HCT116 (cell line): ENCODE results near the gene ANGPT4.

ENCODE experiments used
- EZH2 ChIP-seq: fragments of 200-600 bp; sonication (generic); IDR thresholded peaks from 2 replicates; pipeline ENCODE4 v1.6.1; 2017; ENCODE audit warnings: antibody characterized with exemption, mixed run types
- FOSL1 ChIP-seq: IDR thresholded peaks from 2 replicates; pipeline ENCODE4 v1.6.1; 2012; ENCODE audit warnings: low read depth
- POLR2A ChIP-seq: IDR thresholded peaks from 2 replicates; pipeline ENCODE4 v1.7.0; 2011; ENCODE audit warnings: borderline replicate concordance; ENCODE audit not compliant: insufficient read depth, insufficient read length; ENCODE audit errors: extremely low read depth
- POLR2AphosphoS5 ChIP-seq: IDR thresholded peaks from 2 replicates; pipeline ENCODE4 v1.6.1; 2011; ENCODE audit warnings: mild to moderate bottlenecking, low read depth, low read length, moderate library complexity
- SIN3A ChIP-seq: IDR thresholded peaks from 2 replicates; pipeline ENCODE4 v1.6.1; 2012; ENCODE audit warnings: low read depth
- YY1 ChIP-seq: IDR thresholded peaks from 2 replicates; pipeline ENCODE4 v1.6.1; 2011; ENCODE audit warnings: low read length, low read depth, moderate library complexity, mild to moderate bottlenecking; ENCODE audit not compliant: insufficient replicate concordance; ENCODE audit errors: extremely low read depth
- TF ChIP-seq, protein P1 (sequence below), 3 experiments: fragments of 200-600 bp in 1 of 3; sonication (generic) in 1 of 3; IDR thresholded peaks in 2 of 3; conservative IDR thresholded peaks in 1 of 3; 2 replicates each; pipeline ENCODE4 v1.5.1; 2012 to 2017; ENCODE audit warnings: low read depth in 2 of 3, low read length in 2 of 3, antibody characterized with exemption in 1 of 3, borderline replicate concordance in 1 of 3, control low read depth in 1 of 3, mild to moderate bottlenecking in 1 of 3, mixed read lengths in 1 of 3, mixed run types in 1 of 3, moderate library complexity in 1 of 3; ENCODE audit not compliant: insufficient read depth in 1 of 3
- TF ChIP-seq, protein P2 (sequence below): IDR thresholded peaks from 2 replicates; pipeline ENCODE4 v1.6.1; 2011; ENCODE audit warnings: mild to moderate bottlenecking, low read length, moderate library complexity; ENCODE audit not compliant: insufficient replicate concordance; ENCODE audit errors: extremely low read depth

DNA sequence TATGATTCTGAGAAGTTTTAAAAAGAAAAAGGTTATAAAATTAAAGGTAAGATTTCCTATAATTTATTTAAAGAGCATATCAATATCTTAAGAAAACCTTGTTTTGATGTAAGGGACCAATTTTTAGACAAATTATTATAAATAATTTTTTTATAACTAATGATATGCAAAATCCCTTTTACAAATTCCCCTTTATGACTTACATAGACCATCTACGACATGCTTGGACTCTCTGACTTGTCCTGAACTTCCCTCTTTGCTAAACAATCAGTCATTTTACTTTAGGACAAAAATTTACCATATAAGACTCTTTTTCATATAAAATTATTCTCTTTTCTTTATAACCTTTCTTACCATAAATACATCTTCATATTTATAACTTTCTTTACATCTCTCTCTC is 15.3 kb upstream of the ANGPT4 start:
- TF ChIP-seq, protein P1, sequence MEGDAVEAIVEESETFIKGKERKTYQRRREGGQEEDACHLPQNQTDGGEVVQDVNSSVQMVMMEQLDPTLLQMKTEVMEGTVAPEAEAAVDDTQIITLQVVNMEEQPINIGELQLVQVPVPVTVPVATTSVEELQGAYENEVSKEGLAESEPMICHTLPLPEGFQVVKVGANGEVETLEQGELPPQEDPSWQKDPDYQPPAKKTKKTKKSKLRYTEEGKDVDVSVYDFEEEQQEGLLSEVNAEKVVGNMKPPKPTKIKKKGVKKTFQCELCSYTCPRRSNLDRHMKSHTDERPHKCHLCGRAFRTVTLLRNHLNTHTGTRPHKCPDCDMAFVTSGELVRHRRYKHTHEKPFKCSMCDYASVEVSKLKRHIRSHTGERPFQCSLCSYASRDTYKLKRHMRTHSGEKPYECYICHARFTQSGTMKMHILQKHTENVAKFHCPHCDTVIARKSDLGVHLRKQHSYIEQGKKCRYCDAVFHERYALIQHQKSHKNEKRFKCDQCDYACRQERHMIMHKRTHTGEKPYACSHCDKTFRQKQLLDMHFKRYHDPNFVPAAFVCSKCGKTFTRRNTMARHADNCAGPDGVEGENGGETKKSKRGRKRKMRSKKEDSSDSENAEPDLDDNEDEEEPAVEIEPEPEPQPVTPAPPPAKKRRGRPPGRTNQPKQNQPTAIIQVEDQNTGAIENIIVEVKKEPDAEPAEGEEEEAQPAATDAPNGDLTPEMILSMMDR (IDR thresholded peaks at IDR 0.05 in 2 of 3, conservative IDR thresholded peaks at IDR 0.05 in 1 of 3; ENCODE audit: borderline replicate concordance in 1 of 3, insufficient read depth in 1 of 3, low read depth in 2 of 3, low read length in 2 of 3), result no peak
- TF ChIP-seq POLR2A (no peak), SIN3A (no peak), POLR2AphosphoS5 (no peak), EZH2 (no peak), FOSL1 (no peak), YY1 (no peak)
- TF ChIP-seq, protein P2, sequence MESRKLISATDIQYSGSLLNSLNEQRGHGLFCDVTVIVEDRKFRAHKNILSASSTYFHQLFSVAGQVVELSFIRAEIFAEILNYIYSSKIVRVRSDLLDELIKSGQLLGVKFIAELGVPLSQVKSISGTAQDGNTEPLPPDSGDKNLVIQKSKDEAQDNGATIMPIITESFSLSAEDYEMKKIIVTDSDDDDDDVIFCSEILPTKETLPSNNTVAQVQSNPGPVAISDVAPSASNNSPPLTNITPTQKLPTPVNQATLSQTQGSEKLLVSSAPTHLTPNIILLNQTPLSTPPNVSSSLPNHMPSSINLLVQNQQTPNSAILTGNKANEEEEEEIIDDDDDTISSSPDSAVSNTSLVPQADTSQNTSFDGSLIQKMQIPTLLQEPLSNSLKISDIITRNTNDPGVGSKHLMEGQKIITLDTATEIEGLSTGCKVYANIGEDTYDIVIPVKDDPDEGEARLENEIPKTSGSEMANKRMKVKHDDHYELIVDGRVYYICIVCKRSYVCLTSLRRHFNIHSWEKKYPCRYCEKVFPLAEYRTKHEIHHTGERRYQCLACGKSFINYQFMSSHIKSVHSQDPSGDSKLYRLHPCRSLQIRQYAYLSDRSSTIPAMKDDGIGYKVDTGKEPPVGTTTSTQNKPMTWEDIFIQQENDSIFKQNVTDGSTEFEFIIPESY, result no peak
